ENCODE data around the gene RFX3.

Gene RFX3

GRCh38 chr9:3247211-3247610 is 278.6 kb downstream of the RFX3 start:
- TF ChIP-seq CTCF (conservative IDR thresholded peaks at IDR 0.05): no peak
- no peak for TF ChIP-seq ZFX (IDR thresholded peaks at IDR 0.05)

GRCh38 chr9:3246241-3246640 is 279.6 kb downstream of the RFX3 start:
- no peak for TF ChIP-seq ZFX (IDR thresholded peaks at IDR 0.05)
- TF ChIP-seq CTCF (conservative IDR thresholded peaks at IDR 0.05): no peak
- H3K27ac ChIP-seq: no peak overlapping the region

More at GRCh38 chr9:3247211-3247610, 278.6 kb downstream of the RFX3 start:
- no peak overlapping the region for H3K27ac ChIP-seq

GRCh38 chr9:3244963-3245653 is 280.7 kb downstream of the RFX3 start:
- TF ChIP-seq ZFX (IDR thresholded peaks at IDR 0.05) (no peak), CTCF (conservative IDR thresholded peaks at IDR 0.05) (no peak)
- no peak overlapping the region for H3K27ac ChIP-seq

GRCh38 chr9:3243683-3244082 is 282.1 kb downstream of the RFX3 start:
- H3K27ac ChIP-seq: no peak overlapping the region
- TF ChIP-seq CTCF (conservative IDR thresholded peaks at IDR 0.05) (no peak), ZFX (IDR thresholded peaks at IDR 0.05) (no peak)

- no peak overlapping the region for H3K27ac ChIP-seq
- TF ChIP-seq ZFX (IDR thresholded peaks at IDR 0.05): no peak
- TF ChIP-seq CTCF (conservative IDR thresholded peaks at IDR 0.05): no peak
Measured at GRCh38 chr9:3241290-3241689, 284.5 kb downstream of the RFX3 start.

GRCh38 chr9:3240656-3241268 is 285.0 kb downstream of the RFX3 start:
- TF ChIP-seq ZFX (IDR thresholded peaks at IDR 0.05) (no peak), CTCF (conservative IDR thresholded peaks at IDR 0.05) (peak; percentile 93)
- H3K27ac ChIP-seq: no peak overlapping the region

GRCh38 chr9:3239240-3239639 is 286.6 kb downstream of the RFX3 start:
- TF ChIP-seq ZFX (IDR thresholded peaks at IDR 0.05): no peak
- TF ChIP-seq CTCF (conservative IDR thresholded peaks at IDR 0.05): no peak
- peak overlapping the region; percentile 41; the same call in 1 of the 2 replicates for H3K27ac ChIP-seq

All from C4-2B (cell line).